ENCODE results near the gene HTRA1. TPM values are rescaled to one million over a fixed set of nuclear protein-coding genes. Genes with fewer than 3 reads are reported as not detected.

HTRA1 gene
- total RNA-seq, 1 donor from 2014 or later: 58.5 TPM

GRCh38 chr10:122554131-122555036, 93.0 kb downstream of the HTRA1 start:
- DNase-seq: no peak

GRCh38 chr10:122555442-122555841, 94.1 kb downstream of the HTRA1 start:
- no peak for DNase-seq

- DNase-seq: no peak
Measured at GRCh38 chr10:122557516-122557915, 96.2 kb downstream of the HTRA1 start.

GRCh38 chr10:122558452-122558851, 97.1 kb downstream of the HTRA1 start:
- no peak for DNase-seq

GRCh38 chr10:122559228-122559627, 97.9 kb downstream of the HTRA1 start:
- no peak for DNase-seq

- no peak for DNase-seq
Measured at GRCh38 chr10:122560279-122560804, 99.0 kb downstream of the HTRA1 start, which contains the start of gene DMBT1. TSS of gene DMBT1 (plus strand) at chr10:122560754. CDS start at chr10:122560771, 17 bp downstream.

- no peak for DNase-seq
Measured at GRCh38 chr10:122561212-122561611, 99.9 kb downstream of the HTRA1 start.

GRCh38 chr10:122561792-122562191, 100.4 kb downstream of the HTRA1 start:
- DNase-seq: no peak

Small RNAs within 50 kb of the gene (small RNA-seq; reads per million reads assigned to genes)
- not detected for gene MIR3941

Other genes starting within 250 kb of the HTRA1 start
- not detected for gene BTBD16, start 190.3 kb upstream of the HTRA1 start, total RNA-seq
- 40.6 TPM for gene PLEKHA1, start 86.8 kb upstream of the HTRA1 start, total RNA-seq
- gene ARMS2, start 6.9 kb upstream of the HTRA1 start, total RNA-seq: not detected
- 0.16 TPM for gene DMBT1, start 99.2 kb downstream of the HTRA1 start, total RNA-seq
- gene C10orf120, start 238.3 kb downstream of the HTRA1 start, total RNA-seq: not detected